ENCODE measurements around the gene CHAF1B. TPM values are rescaled to one million over a fixed set of nuclear protein-coding genes. Genes with fewer than 3 reads are reported as not detected.

Gene CHAF1B
- total and polyA plus RNA-seq, 2 of the 8 experiments (the other 6 are each of a cell fraction or from before 2014, with no cell fraction given), result 11.8 to 23.1 TPM

- Histone ChIP-seq H4K20me1 (replicated peaks in 1 of 2; ENCODE audit: control insufficient read depth in 1 of 2, insufficient read depth in 2 of 2, low read length in 2 of 2) (no peaks in the 10 kb centered on the region), H3K56ac (replicated peaks; ENCODE audit: insufficient read length, low read depth, low read length) (no peak overlapping the region), H3K4me2 (ENCODE audit: insufficient read depth in 1 of 2, low read depth in 2 of 2, low read length in 2 of 2) (no peak overlapping the region), H3K9me3 (ENCODE audit: insufficient read depth in 2 of 2, low read depth in 1 of 2, low read length in 1 of 2) (no peaks in the 10 kb centered on the region), H2BK15ac (ENCODE audit: low read length) (no peak overlapping the region), H3K36me3 (ENCODE audit: control insufficient read depth in 2 of 4, insufficient read depth in 4 of 4, low read length in 3 of 4) (no peaks in the 10 kb centered on the region), H4K91ac (replicated peaks; ENCODE audit: insufficient read length, low read length) (no peak overlapping the region), H2AK5ac (ENCODE audit: low read depth, low read length) (no peak overlapping the region), H2AFZ (ENCODE audit: low read length) (peak overlapping the region; percentile 76), H3K23ac (ENCODE audit: insufficient read length) (no peak overlapping the region), H2BK12ac (ENCODE audit: low read depth, low read length) (no peak overlapping the region), H2BK5ac (ENCODE audit: low read depth, low read length) (no peak overlapping the region), H3K4me1 (replicated peaks in 1 of 4; ENCODE audit: control insufficient read depth in 3 of 4, insufficient read depth in 4 of 4, low read length in 3 of 4) (no peaks in the 10 kb centered on the region), H2BK20ac (ENCODE audit: low read length) (no peak overlapping the region), H3K14ac (ENCODE audit: insufficient read length) (no peak overlapping the region), H3K79me1 (ENCODE audit: low read depth, low read length) (no peaks in the 10 kb centered on the region), H3K4ac (replicated peaks; ENCODE audit: insufficient read length, low read depth, low read length) (no peak overlapping the region), H3K27ac (ENCODE audit: low read depth, low read length) (no peak overlapping the region), H2BK120ac (replicated peaks; ENCODE audit: low read depth, low read length) (no peak overlapping the region), H3K18ac (ENCODE audit: extremely low read depth, low read length) (no peak overlapping the region), H3K79me2 (ENCODE audit: control insufficient read depth in 1 of 2, insufficient read depth in 2 of 2, low read length in 2 of 2) (no peaks in the 10 kb centered on the region), H3K27me3 (replicated peaks in 1 of 4; ENCODE audit: control insufficient read depth in 3 of 4, extremely low read depth in 1 of 4, insufficient read depth in 3 of 4, low read length in 3 of 4) (no peaks in the 10 kb centered on the region), H4K8ac (ENCODE audit: extremely low read depth, insufficient read depth, low read length) (no peak overlapping the region), H3K9ac (replicated peaks in 1 of 4; ENCODE audit: extremely low read depth in 1 of 4, low read depth in 3 of 4, low read length in 3 of 4) (no peak overlapping the region), H3K23me2 (ENCODE audit: low read depth, low read length) (no peaks in the 10 kb centered on the region), H3K4me3 (ENCODE audit: extremely low read depth in 1 of 4, insufficient read depth in 2 of 4, low read depth in 3 of 4, low read length in 4 of 4) (no peak overlapping the region), H4K5ac (ENCODE audit: insufficient read length, low read depth, low read length) (no peak overlapping the region)
- ChIA-PET POLR2A (ENCODE audit: partially characterized antibody) (no interaction called here), CTCF (ENCODE audit: partially characterized antibody) (no interaction called here)
- no peak for FAIRE-seq
- WGBS, 2 experiments (ENCODE audit: extremely low coverage in 1 of 2, insufficient coverage in 1 of 2, insufficient read length in 1 of 2, insufficient replicate concordance in 2 of 2, low coverage in 1 of 2, low lambda C conversion rate in 2 of 2, missing lambda C conversion rate in 1 of 2), result 82% methylated on average over 10 of the region's 10 CpGs; no CpG with 5 or more reads in 1 of the 2 experiments
- no peak for TF ChIP-seq KDM5A (IDR thresholded peaks at IDR 0.05; ENCODE audit: low read length)
- TF ChIP-seq RFX5 (IDR thresholded peaks at IDR 0.05; ENCODE audit: borderline replicate concordance, low read depth, low read length), result no peak
- no peak for TF ChIP-seq EGR1 (IDR thresholded peaks at IDR 0.05; ENCODE audit: borderline replicate concordance, low read depth, low read length)
- TF ChIP-seq NANOG (IDR thresholded peaks at IDR 0.05; ENCODE audit: insufficient read depth, low read depth, low read length, poor library complexity, severe bottlenecking), result no peak
- TF ChIP-seq JUND (IDR thresholded peaks at IDR 0.05; ENCODE audit: low read length), result no peak
- TF ChIP-seq CTBP2 (IDR thresholded peaks at IDR 0.05; ENCODE audit: borderline replicate concordance, insufficient read depth, insufficient read length, low read length), result no peak
- no peak for TF ChIP-seq HDAC6 (IDR thresholded peaks at IDR 0.05; ENCODE audit: low read depth, low read length)
- no peak for TF ChIP-seq SIN3A (conservative IDR thresholded peaks at IDR 0.05 in 1 of 2, IDR thresholded peaks at IDR 0.05 in 1 of 2; ENCODE audit: low read depth in 1 of 2, low read length in 2 of 2)
- TF ChIP-seq SAP30 (IDR thresholded peaks at IDR 0.05; ENCODE audit: insufficient read depth, insufficient replicate concordance, low read length), result no peak
- TF ChIP-seq FOSL1 (IDR thresholded peaks at IDR 0.05; ENCODE audit: insufficient read depth, low read depth, low read length), result no peak
- TF ChIP-seq TCF12 (IDR thresholded peaks at IDR 0.05; ENCODE audit: low read depth, low read length), result no peak
- TF ChIP-seq SRF (IDR thresholded peaks at IDR 0.05; ENCODE audit: low read depth, low read length), result no peak
- TF ChIP-seq GABPA (IDR thresholded peaks at IDR 0.05; ENCODE audit: borderline replicate concordance, insufficient read depth, low read length), result no peak
- DNase-seq (ENCODE audit: low read depth in 1 of 2, low spot score in 2 of 2), result no peak
These were observed 61.1 kb downstream of the CHAF1B start for GRCh38 chr21:36446301-36446700.

All from H1 (cell line).